ENCODE results near the gene WNK4.

Gene WNK4

DNA sequence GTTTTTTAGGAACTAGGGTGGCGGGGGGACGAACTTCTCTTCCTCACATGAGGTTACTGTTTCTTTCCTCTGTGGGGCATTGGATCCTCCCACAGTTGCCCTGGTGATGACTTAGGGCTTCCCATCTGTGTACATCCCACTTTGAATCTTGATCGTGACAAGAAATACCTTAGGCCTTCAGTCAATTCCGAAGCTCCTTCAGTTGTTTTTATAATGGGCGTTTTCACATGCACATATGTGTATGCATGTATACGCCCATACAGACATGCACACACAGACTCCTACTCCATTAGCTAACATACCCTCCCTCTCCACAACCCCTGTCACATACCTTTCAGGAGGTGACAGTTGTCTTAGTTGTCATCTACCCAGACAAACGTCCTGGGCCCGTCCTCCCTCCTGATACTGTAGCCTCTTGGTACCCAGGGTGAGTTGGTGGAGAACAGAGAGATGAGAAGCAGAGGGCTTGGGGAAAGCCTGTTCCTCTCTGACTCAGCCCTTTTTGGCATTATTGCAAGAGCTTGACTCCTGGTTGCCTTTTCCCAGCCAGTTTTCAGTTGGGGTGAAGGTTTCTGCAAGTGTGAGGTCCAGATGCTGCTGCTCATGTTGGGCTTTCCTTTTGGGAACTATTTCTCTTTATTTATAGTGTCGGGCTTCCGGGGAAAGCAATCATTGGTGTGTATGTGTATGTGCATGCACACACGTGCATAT, 61.7 kb downstream of the WNK4 start:
- DNase-seq (ENCODE audit: low spot score), result no peak
- Histone ChIP-seq H3K9me3 (ENCODE audit: severe bottlenecking) (no peaks in the 10 kb centered on the region), H3K27ac (ENCODE audit: poor library complexity, severe bottlenecking) (no peak overlapping the region), H3K36me3 (ENCODE audit: low read depth) (peaks cover 75% of the 10 kb centered on the region), H3K27me3 (ENCODE audit: insufficient read depth, poor library complexity, severe bottlenecking) (no peaks in the 10 kb centered on the region), H3K4me1 (ENCODE audit: insufficient read depth, poor library complexity, severe bottlenecking) (no peaks in the 10 kb centered on the region), H3K4me3 (ENCODE audit: severe bottlenecking) (no peak overlapping the region)
- TF ChIP-seq, protein P1, sequence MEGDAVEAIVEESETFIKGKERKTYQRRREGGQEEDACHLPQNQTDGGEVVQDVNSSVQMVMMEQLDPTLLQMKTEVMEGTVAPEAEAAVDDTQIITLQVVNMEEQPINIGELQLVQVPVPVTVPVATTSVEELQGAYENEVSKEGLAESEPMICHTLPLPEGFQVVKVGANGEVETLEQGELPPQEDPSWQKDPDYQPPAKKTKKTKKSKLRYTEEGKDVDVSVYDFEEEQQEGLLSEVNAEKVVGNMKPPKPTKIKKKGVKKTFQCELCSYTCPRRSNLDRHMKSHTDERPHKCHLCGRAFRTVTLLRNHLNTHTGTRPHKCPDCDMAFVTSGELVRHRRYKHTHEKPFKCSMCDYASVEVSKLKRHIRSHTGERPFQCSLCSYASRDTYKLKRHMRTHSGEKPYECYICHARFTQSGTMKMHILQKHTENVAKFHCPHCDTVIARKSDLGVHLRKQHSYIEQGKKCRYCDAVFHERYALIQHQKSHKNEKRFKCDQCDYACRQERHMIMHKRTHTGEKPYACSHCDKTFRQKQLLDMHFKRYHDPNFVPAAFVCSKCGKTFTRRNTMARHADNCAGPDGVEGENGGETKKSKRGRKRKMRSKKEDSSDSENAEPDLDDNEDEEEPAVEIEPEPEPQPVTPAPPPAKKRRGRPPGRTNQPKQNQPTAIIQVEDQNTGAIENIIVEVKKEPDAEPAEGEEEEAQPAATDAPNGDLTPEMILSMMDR (IDR thresholded peaks at IDR 0.05; ENCODE audit: poor library complexity, severe bottlenecking), result no peak
- ATAC-seq (ENCODE audit: low read depth), result no peak

DNA sequence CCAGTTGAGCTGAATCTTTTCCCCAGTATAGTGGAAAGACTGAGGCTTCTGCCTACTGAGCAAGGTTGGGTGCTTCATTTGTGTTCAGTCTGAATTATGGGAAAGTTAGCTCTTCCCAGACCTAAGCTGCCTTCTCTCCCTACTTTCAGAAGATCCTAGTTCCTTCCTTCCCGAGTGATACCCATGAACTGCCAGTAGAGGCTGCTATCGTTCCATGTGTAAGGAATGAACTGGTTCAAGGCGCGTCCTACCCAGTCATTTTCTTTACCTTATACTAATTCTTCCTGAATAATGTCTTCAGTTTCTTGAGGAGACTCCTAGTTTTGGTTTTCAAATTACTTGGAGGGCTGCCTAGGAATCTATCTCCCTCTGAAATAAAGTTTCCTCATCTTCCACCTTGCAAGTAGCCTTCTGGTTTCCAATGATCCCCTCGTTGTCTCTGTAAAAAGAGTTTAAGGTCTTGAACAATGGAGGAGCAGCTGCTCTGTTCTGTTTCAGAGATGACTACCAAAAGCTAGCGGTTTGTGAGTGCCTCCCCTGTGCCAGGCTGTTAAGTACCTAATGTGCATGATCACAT, 63.0 kb downstream of the WNK4 start:
- H3K27ac ChIP-seq (ENCODE audit: poor library complexity, severe bottlenecking), result no peak overlapping the region
- TF ChIP-seq, protein P1 (IDR thresholded peaks at IDR 0.05; ENCODE audit: poor library complexity, severe bottlenecking), result peak; percentile 85
- DNase-seq (ENCODE audit: low spot score) (no peak), ATAC-seq (ENCODE audit: low read depth) (peak; percentile 57; the same call in 2 of the 3 replicates)
- H3K4me1 ChIP-seq (ENCODE audit: insufficient read depth, poor library complexity, severe bottlenecking), result no peaks in the 10 kb centered on the region
- no peaks in the 10 kb centered on the region for H3K9me3 ChIP-seq (ENCODE audit: severe bottlenecking)
- no peak overlapping the region for H3K4me3 ChIP-seq (ENCODE audit: severe bottlenecking)
- peaks cover 62% of the 10 kb centered on the region for H3K36me3 ChIP-seq (ENCODE audit: low read depth)
- H3K27me3 ChIP-seq (ENCODE audit: insufficient read depth, poor library complexity, severe bottlenecking), result no peaks in the 10 kb centered on the region

DNA sequence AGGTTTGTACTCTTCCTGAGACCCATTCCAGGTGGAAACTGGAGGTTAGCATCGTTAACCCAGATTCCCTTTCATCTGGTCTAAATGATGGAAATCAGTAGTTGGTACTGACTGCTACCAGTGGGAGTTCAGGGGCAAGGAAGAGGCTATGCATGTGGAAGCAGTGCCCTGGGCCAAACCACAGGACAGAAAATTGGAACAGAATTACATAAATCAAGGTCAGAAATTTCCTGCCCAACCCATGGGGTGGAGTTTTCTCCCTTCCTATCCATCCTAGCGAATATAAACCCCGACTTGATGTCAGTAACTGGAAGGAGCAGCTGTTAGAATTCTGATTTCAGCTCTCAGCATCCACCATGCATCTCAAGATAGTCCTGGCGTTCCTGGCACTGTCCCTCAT, 63.9 kb downstream of the WNK4 start, which contains the start of gene AOC2:
TSS of gene AOC2 (plus strand) at position 310 of the 400 bp plus-strand sequence. CDS start at position 357, 47 bp downstream.
- DNase-seq (ENCODE audit: low spot score) (no peak), ATAC-seq (ENCODE audit: low read depth) (no peak)
- H3K27ac ChIP-seq (ENCODE audit: poor library complexity, severe bottlenecking), result no peak within 1 kb of the TSS
- TF ChIP-seq, protein P1 (IDR thresholded peaks at IDR 0.05; ENCODE audit: poor library complexity, severe bottlenecking), result no peak
- H3K4me3 ChIP-seq (ENCODE audit: severe bottlenecking), result no peak within 1 kb of the TSS
- no peaks in the 10 kb centered on the region for H3K9me3 ChIP-seq (ENCODE audit: severe bottlenecking)
- H3K36me3 ChIP-seq (ENCODE audit: low read depth), result peaks cover 54% of the 10 kb centered on the region
- no peaks in the 10 kb centered on the region for H3K4me1 ChIP-seq (ENCODE audit: insufficient read depth, poor library complexity, severe bottlenecking)
- no peaks in the 10 kb centered on the region for H3K27me3 ChIP-seq (ENCODE audit: insufficient read depth, poor library complexity, severe bottlenecking)

DNA sequence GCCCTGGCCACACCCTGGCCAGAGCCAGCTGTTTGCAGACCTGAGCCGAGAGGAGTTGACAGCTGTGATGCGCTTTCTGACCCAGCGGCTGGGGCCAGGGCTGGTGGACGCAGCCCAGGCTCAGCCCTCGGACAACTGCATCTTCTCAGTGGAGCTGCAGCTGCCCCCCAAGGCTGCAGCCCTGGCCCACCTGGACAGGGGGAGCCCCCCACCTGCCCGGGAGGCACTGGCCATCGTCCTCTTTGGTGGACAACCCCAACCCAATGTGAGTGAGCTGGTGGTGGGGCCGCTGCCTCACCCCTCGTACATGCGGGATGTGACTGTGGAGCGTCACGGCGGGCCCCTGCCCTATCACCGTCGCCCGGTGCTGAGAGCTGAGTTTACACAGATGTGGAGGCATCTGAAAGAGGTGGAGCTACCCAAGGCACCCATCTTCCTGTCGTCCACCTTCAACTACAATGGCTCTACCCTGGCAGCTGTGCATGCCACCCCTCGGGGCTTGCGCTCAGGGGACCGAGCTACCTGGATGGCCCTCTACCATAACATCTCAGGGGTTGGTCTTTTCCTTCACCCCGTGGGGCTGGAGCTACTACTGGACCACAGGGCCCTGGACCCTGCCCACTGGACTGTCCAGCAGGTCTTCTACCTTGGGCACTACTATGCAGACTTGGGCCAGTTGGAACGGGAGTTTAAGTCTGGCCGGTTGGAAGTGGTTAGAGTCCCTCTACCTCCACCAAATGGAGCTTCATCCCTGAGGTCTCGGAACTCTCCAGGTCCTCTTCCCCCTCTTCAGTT, 64.5 kb downstream of the WNK4 start:
- ATAC-seq (ENCODE audit: low read depth) (no peak), DNase-seq (ENCODE audit: low spot score) (no peak)
- Histone ChIP-seq H3K27me3 (ENCODE audit: insufficient read depth, poor library complexity, severe bottlenecking) (no peaks in the 10 kb centered on the region), H3K36me3 (ENCODE audit: low read depth) (peaks cover 48% of the 10 kb centered on the region), H3K9me3 (ENCODE audit: severe bottlenecking) (no peaks in the 10 kb centered on the region), H3K4me3 (ENCODE audit: severe bottlenecking) (no peak overlapping the region), H3K4me1 (ENCODE audit: insufficient read depth, poor library complexity, severe bottlenecking) (no peaks in the 10 kb centered on the region), H3K27ac (ENCODE audit: poor library complexity, severe bottlenecking) (no peak overlapping the region)
- TF ChIP-seq, protein P1 (IDR thresholded peaks at IDR 0.05; ENCODE audit: poor library complexity, severe bottlenecking), result no peak

All from RWPE2 (cell line).